Kidney epithelial cell (primary cell): ENCODE results near the gene PHC3. TPM values are rescaled to one million over a fixed set of nuclear protein-coding genes. Genes with fewer than 3 reads are reported as not detected.

Source experiments
- DNase-seq: peaks from one replicate; pipeline ENCODE4 v3.0.0-alpha.2; 2010; ENCODE audit warnings: low read depth
- H3K27me3 ChIP-seq: 2 replicates; pipeline ENCODE4 v1.6.0; 2011; ENCODE audit warnings: low read length; ENCODE audit not compliant: control insufficient read depth, insufficient read depth
- H3K36me3 ChIP-seq: 2 replicates; pipeline ENCODE4 v1.5.1; 2011; ENCODE audit warnings: low read length; ENCODE audit not compliant: control insufficient read depth, insufficient read depth
- H3K4me3 ChIP-seq: 2 replicates; pipeline ENCODE4 v1.5.1; 2011; ENCODE audit warnings: low read depth, mild to moderate bottlenecking, control low read depth, low read length
- total RNA-seq: library from RNA; depleted of rRNA; stranded (reverse); fragments of >200 nt; gene quantifications from 2 replicates; pipeline ENCODE4 v1.2.3, GENCODE V29; 2015
- TF ChIP-seq, protein P1 (sequence below): IDR thresholded peaks from 2 replicates; pipeline ENCODE4 v1.5.1; 2011; ENCODE audit warnings: mild to moderate bottlenecking, moderate library complexity, low read length, control low read depth, inconsistent platforms; ENCODE audit not compliant: insufficient read depth, poor library complexity, severe bottlenecking

The PHC3 gene
- total RNA-seq, 1 donor from 2014 or later = 22.4 TPM

DNA sequence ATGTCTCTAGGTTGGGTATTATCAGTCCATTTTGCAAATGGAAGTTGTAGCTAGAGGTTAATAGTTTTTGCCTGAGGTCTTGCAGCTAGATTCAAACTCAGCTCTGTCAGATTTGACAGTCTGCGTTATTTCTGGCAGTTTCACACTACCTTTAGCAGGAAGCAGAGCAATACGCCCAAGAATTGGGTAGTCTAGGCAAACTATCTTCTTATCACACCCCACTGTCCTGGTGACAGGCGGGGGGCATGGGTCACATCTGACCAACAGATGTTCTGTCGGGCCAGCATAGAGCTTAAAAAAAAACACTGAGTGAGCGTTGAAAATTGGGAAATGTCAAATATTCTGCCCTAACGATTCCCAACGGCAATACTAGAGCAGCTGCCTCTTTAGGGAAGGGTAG, 138.0 kb downstream of the PHC3 start:
- TF ChIP-seq, protein P1, sequence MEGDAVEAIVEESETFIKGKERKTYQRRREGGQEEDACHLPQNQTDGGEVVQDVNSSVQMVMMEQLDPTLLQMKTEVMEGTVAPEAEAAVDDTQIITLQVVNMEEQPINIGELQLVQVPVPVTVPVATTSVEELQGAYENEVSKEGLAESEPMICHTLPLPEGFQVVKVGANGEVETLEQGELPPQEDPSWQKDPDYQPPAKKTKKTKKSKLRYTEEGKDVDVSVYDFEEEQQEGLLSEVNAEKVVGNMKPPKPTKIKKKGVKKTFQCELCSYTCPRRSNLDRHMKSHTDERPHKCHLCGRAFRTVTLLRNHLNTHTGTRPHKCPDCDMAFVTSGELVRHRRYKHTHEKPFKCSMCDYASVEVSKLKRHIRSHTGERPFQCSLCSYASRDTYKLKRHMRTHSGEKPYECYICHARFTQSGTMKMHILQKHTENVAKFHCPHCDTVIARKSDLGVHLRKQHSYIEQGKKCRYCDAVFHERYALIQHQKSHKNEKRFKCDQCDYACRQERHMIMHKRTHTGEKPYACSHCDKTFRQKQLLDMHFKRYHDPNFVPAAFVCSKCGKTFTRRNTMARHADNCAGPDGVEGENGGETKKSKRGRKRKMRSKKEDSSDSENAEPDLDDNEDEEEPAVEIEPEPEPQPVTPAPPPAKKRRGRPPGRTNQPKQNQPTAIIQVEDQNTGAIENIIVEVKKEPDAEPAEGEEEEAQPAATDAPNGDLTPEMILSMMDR = no peak
- Histone ChIP-seq H3K36me3 (no peaks in the 10 kb centered on the region), H3K27me3 (peaks cover 4% of the 10 kb centered on the region), H3K4me3 (no peak overlapping the region)
- no peak for DNase-seq

DNA sequence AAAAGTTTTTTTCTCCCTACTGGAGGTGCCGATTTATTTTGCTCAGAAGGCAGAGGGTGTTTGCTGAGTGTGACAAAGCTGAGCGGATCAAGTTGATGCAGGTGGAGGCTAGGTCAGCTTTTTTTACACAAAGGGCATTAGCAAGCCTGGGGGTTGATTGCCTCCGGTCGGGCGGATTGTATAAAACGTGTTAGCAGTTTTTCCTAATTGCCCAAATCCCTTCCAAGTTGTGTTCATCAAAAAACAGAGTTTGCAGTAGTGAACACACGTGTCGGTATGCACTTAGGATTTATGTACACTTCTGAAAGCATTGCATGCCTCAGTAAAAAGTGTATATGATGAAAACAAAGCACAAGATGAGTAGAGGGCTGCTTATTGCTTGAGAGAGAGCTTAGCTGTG, 141.1 kb downstream of the PHC3 start:
- H3K4me3 ChIP-seq = no peak overlapping the region
- TF ChIP-seq, protein P1 = no peak

DNA sequence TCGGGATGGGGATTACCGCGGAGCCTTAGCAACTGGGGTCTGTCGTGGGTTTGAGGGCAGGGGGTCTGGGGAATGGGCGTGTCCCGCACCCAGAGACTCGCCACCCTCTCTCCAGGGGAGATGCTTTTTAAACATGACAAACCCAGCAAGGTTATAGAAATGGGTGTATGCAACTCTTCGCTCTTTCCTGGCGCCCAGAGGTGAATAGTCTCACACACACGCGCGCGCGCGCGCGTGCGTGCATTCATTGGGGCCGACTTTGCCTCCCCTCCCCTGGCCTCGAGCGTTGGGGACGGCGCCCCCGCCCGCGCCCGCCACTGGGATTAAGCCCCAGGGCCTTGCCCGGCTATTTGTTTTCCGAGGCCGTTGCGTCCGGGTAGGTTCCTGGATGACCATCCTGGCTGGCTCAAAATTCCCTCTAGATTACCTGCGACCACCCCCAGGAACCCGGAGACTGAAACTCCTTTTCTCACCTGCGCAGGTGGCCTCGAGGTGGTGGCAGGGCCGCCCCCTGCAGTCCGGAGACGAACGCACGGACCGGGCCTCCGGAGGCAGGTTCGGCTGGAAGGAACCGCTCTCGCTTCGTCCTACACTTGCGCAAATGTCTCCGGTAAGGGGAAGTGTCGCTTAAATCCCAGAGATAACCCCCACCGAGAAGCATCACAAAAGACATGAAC, 143.0 kb downstream of the PHC3 start:
- DNase-seq = no peak
- Histone ChIP-seq H3K4me3 (peak overlapping the region; percentile 47), H3K36me3 (no peaks in the 10 kb centered on the region), H3K27me3 (peaks cover 6% of the 10 kb centered on the region)
- TF ChIP-seq, protein P1 = peak; percentile 41

More for the DNA sequence above, 141.1 kb downstream of the PHC3 start:
- Histone ChIP-seq H3K27me3 (peaks cover 6% of the 10 kb centered on the region), H3K36me3 (no peaks in the 10 kb centered on the region)
- DNase-seq = no peak

Other genes starting within 250 kb of the PHC3 start
- 28.1 and 31.1 TPM in 2 replicates for gene SEC62, start 214.9 kb downstream of the PHC3 start, total RNA-seq
- 13.2 and 14.2 TPM in 2 replicates for gene GPR160, start 143.7 kb downstream of the PHC3 start, total RNA-seq
- 46.2 and 69.3 TPM in 2 replicates for gene PRKCI, start 40.7 kb upstream of the PHC3 start, total RNA-seq
- gene SKIL, start 176.0 kb upstream of the PHC3 start, total RNA-seq = 108 and 117 TPM in 2 replicates
- 2.5 and 2.7 TPM in 2 replicates for gene CLDN11, start 237.1 kb upstream of the PHC3 start, total RNA-seq